CMK (cell line): Measurements from ENCODE around the gene ZNF500.
"Not testable (repeated sequence)": the region's sequence is repeated elsewhere in the genome, so short reads cannot be mapped to it uniquely, and the experiment has no call there.

Experiments used
- DNase-seq: peaks from one replicate; pipeline ENCODE4 v3.0.0-alpha.2; 2010; ENCODE audit warnings: low read depth

The ZNF500 gene

DNA sequence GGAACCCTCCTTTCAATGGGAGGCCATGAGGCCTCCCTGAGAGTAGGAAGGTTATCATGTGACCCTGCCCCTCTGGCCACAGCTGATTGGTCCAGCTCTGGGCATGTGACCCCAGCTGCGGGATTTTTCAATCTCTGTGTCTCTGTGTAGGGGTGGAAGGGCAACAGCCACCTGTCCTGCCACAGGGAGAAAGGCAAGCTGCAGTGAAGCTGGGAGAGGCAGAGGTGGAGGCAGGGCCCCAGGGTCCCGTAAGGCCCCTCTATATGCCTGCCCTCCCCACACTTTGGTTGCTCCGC, 21.7 kb downstream of the ZNF500 start:
- no peak for DNase-seq

DNA sequence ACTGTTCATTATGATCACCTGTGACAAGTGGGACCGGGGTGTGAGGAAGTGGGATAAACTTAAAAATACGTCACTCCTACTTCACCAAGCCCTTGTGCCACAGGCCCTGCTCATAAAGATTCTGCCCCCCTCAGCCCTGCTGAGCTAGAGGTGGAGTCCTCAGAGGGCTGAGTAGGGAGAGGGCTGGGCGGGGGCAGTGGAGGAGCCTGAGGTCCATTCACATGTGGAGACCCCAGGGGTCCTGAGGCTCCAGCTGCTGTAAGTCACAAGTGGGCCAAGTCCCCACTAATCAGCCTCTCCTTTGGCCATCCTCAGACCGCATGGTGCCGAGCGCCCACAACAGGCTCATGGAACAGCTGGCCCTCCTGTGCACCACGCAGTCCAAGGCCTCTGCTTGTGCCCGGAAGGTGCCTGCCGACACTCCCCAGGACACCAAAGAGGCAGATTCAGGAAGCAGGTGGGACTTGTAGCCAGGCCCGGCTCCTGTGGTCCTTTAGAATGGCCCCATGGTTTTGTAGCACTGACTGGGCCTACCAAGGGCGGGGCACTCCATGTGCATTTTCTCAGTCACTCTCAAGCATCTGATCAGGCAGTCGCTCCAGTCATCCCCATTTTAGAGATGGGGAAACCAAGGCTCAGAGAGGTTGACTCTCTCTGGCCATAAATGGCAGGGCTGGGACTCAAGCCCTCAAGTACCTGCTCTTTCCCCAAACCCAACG, 22.2 kb downstream of the ZNF500 start:
- DNase-seq = no peak

DNA sequence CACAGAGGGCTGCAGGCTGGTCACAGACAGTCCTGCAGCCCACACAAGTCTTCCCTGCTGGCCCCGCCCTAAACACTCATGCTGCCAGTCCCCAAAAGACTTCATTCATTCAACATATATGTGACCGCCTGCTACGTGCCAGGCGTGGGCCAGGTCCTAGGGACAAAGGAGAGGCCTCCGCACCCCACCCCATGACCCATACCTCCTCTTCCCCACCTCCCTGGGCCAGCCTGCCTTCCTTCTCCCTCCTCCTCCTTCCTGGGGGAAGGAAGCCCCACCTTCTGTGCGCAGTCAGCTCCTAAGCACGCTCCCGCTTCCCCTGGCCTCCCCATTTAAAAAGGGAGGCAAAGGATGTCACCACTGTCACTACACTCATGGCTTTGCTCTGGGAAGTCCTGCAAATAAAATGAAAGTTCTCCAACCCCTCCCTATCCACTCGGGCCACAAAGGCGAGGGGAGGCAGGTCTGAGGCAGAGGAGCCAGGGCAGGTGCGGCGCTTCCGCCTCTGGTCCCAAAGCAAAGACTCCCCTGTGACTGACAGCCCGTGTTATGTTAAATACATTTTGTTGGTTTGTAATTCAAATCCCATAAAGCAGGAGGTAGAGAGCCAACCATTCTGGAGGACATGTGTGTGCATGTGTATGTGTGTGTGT, 23.6 kb downstream of the ZNF500 start:
- no peak for DNase-seq

GRCh38 chr16:4738370-4738769, 28.6 kb downstream of the ZNF500 start:
- not testable (repeated sequence) for DNase-seq

DNA sequence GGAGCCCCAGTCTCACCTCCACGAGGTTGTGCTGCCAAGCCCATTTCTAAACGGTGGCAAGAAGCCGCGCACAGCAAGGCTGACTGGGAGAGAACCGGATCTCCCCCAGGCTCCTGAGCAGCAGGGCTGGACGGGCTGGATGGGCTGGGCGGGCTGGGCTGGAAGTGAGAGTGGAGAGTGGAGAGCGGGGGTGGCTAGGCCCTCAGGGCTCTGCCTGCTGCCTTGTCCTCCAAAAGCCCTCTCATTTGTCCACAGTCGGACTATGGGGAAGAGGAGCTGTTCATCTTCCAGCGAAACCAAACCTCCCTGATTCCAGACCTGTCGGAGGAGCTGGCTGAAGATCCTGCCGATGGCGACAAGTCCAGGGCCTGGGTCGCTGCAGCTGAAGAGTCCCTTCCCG, 29.4 kb downstream of the ZNF500 start:
- no peak for DNase-seq

GRCh38 chr16:4736546-4736945, 30.4 kb downstream of the ZNF500 start:
- no peak for DNase-seq

DNA sequence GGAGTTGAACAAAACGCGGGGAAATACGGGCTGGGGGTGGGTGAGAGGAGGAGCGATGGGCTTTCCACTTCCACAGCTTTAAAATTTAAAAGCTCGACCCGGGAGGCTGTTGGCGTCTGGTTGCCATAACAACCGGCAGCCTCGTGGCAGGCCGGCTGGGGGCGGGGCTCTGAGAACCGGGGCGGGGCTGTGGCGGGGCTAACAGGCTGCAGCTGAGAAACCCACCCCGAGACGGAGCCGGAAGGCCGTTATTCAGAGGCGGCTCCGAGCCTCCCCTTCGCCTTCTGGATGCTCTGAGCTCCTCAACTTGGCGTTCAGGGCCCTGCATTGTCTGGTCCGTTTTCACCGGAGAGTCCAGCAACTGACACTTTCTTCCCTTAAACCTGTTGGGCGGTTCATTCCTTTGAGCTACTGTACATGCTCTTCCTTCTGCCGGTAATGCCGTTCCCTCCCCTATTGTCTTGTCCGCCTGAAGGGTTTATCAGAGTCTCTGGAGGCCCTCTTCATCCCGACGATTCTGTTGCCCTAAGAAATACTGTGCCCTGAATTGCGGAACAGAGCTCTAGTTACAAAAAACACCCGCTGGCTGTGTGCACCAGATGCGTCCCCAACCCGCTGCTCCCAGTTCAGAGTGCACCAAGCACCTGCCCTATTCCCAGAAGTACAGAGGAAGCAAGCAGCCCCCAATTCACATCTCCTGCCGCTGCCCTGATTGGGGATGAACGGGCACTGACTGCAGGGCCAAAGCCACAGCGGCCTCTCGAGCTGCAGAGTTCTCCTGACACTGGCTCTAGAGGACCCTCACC, 32.0 kb downstream of the ZNF500 start:
- DNase-seq = peak; percentile 38

GRCh38 chr16:4734063-4734729, 32.8 kb downstream of the ZNF500 start, which contains the start of the genes ANKS3 and DNAAF8:
Gene ANKS3, minus strand, starts transcription at chr16:4734271. Its CDS starts 4,122 bp downstream, at chr16:4730149.
Gene DNAAF8, plus strand, starts transcription at chr16:4734537. Its CDS starts 1,978 bp downstream, at chr16:4736515.
- peak; percentile 80 for DNase-seq

- no peak for DNase-seq
Observed at GRCh38 chr16:4733747-4734062, 33.3 kb downstream of the ZNF500 start.

- no peak for DNase-seq
Observed at GRCh38 chr16:4733211-4733742, 33.7 kb downstream of the ZNF500 start.

DNA sequence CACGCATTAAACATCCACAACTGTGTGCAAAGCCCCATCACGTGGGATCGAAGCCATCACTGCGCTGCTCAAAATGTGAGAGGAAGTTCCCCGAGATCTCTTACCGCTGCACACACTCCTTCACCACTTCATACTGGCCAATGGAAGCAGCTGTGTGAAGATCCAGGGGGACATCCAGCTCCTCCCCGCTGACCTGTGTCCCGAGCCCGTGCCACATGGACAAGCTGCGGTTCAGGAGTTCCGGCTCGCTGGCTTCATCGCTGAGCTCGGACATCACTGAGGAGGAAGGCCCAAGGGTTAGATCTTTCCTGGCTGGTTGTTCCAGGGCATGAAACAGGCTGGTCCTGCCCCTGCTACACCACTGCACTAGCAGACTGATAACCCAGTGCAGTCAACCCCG, 37.1 kb downstream of the ZNF500 start:
- no peak for DNase-seq

DNA sequence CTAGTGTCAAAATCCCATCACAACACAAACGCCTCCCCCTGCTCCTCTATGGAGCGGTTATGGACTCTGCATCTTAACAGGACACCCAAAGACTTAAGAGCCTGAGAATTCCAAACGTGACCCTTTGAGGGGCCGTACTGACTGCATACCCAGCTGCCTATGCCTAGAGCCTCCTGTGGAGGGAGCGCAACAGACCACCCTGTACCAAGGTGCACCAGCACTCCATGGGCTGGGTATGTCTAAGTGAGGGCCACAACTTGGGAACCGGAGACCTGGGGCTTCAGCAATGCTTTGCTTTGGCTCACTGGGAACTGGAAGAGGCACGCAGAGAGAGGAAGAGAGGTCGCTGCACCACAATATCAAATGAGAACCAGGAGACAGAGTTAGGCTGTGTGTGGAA, 38.3 kb downstream of the ZNF500 start:
- no peak for DNase-seq

DNA sequence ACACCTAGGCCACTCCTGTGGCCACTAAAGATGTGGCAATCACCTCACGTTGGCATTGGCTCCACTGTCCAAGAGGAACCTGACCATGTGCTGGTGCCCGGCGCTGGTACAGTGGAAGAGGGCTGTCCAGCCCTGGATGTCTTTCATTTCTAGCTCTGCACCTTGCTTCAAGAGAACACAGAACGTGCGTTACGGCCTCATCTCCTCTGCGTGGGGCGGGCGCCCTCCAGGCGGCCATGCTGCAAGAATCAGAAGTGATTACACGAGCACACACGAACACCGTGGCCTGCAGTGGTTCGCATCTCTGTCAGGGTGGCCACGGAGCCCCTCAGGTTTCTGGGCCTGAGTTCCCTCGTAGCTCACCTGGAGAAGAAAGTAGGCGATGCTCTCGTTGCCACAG, 40.3 kb downstream of the ZNF500 start:
- DNase-seq = no peak

- DNase-seq = no peak
Observed at GRCh38 chr16:4724661-4725270, 42.2 kb downstream of the ZNF500 start.

DNA sequence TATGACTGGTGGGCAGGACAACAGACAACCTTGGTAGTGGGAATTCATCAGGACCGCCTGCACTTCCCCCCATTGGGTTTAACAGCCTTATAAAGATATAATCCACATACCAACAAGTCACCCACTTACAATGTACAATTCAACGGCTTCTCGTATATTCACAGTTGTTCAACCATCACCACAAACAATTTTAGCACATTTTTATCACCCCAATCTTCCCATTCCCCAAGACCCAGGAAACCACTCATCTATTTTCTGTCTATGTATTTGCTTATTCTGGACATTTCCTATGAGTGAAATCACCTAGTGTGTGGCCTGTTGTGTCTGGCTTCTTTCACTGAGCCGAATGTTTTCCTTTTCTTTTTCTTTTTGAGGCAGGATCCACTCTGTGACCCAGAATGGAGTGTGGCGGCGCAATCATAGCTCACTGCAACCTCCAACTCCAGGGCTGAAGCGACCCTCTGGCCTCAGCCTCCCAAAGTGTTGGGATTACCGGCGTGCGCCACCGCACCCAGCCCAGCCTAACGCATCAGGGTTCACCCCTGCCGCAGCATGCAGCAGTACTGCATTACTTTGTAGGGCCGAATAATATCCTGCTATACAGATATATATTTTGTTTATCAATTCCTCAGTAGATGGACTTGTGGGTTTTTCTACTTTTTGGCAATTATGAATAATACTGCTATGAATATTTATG, 43.7 kb downstream of the ZNF500 start:
- no peak for DNase-seq

DNA sequence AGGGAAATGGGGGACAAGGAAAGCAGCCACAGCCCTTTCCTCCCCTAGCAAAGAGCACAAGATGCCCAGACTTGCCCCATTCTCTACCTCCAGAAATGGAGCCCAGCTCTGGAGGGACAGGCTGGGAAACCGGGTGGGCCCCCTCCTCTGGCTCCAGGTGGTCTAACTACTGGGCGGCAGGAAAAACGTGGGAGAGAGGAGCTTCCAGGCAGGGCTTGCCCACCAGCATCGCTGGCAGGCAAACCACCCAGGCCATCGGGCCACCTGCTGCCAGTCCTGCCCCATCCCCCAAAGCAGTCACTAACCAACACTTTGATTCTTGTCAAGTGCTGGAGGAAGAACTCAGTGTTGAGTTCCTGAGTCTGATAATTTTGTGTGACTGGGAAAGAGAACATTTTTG, 48.5 kb downstream of the ZNF500 start:
- no peak for DNase-seq

DNA sequence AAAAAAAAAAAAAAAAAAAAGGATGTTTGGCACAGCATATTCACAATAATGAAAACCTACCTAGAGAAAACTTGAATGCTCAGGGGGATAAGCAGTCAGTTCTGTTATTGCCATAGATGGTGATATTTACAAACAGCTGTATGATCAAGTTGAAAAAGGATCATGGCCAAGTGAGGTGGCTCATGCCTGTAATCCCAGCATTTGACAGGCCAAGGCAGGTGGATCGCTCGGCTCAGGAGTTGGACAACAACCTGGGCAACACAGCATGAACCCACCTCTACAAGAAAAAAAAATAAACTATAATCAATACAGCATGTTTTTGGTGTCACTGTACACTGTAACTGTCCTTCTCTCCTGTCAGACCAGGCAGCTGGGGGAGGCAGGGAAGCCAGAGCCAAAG, 52.0 kb downstream of the ZNF500 start:
- no peak for DNase-seq

DNA sequence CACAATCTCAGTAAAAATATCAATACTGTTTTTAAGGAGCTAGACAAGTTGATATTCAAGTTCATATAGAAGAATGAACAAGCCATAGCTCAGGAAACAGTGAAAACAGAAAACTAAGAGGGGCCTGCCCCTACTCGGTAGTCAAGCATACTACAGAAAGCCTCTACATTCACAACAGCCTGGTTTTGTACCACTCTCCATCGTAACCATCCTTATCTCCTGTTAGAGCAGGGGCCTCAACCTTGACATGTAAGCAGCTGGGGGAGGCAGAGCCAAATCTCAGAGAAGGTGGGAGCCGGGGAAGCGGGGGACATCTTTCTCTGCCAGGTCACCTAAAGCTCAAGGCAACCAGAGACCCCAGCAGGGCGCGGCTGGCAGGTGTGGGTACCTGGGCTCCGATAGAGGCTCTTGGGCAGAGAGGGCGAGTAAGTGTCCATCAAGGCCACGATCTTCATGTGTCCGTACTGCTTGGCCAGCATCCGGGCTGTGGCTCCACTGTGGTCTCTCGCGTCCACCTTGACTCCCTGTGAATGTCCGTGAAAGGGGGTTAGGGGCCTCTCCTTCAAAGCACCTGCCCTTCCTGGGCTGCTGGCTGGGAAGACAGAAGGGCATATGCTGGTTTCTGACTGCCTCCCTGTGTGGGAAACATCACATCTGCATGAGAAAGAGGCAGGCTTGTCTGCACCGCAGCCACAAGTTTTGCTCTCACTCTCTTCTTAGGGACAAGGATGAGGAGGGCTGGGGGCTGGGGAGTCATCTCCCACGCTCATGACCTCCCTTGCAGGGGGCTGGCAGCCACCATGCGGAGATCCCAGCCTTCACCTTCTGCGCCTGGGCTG, 53.1 kb downstream of the ZNF500 start:
- DNase-seq = no peak

DNA sequence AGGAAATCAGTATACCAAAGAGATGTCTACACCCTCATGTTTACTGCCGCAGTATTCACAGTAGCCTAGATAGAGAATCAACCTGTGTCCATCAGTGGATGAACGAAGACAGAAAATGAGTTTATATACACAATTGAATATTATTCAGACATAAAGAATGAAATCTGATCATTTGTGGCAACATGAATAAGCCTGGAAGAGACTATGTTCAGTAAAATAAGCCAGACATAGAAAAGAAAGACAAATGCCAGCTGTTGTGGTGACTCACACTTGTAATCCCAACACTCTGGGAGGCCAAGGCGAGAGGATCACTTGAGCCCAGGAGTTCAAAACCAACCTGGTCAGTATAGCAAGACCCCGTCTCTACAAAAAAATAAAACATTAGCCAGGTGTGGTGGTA, 57.5 kb downstream of the ZNF500 start:
- DNase-seq = no peak

DNA sequence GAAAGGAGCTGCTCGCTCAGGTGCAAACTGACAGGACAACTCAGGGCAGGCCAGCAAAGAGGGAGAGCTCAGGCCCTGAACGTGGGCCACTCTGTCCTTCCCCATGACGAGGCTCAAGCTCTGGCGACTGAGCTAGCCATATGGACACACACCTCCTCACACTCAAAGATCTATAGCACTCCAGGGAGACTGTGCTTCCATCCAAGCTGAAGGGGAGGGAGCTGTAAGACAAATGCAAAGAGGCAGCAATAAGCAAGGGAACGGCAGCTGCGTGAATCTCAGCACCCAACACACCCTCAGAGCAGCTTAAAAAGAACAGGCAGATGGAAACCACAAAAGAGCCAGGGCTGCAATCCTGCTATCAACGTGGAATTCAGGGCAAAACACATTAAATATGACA, 60.1 kb downstream of the ZNF500 start:
- DNase-seq = no peak
